GM20000 (cell line): Measurements from ENCODE around the gene HSD11B2.

Experiments
- DNase-seq: peaks from one replicate; pipeline ENCODE4 v3.0.0; 2012; ENCODE audit warnings: low spot score
- TF ChIP-seq, protein P1 (sequence below): IDR thresholded peaks from 2 replicates; pipeline ENCODE4 v1.5.1; 2012; ENCODE audit warnings: mild to moderate bottlenecking, control low read depth; ENCODE audit errors: extremely low read depth, missing control alignments

The HSD11B2 gene

DNA sequence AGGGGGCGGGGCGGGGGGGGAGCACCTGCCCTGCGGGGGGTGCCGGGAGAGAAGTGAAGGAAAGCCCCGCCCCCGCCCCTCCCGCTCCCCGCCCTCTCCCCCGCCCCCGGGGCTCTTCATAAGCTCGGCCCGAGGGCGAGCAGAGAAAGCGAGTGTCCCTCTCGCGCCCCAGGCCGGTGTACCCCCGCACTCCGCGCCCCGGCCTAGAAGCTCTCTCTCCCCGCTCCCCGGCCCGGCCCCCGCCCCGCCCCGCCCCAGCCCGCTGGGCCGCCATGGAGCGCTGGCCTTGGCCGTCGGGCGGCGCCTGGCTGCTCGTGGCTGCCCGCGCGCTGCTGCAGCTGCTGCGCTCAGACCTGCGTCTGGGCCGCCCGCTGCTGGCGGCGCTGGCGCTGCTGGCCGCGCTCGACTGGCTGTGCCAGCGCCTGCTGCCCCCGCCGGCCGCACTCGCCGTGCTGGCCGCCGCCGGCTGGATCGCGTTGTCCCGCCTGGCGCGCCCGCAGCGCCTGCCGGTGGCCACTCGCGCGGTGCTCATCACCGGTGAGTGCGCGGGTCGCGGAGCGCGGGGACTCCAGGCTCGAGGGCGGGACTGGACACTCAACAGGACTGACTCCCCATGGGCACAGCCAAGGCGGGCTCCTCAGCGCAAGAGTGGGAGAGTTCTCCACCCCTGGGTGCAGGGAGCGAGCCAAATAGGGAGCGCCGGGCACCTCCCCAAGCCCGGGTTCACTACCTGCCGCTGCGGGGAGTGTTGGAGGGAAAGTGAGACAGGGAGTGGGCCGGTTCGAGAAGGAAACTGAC lies at the start of gene HSD11B2:
Gene HSD11B2, plus strand, starts transcription at position 145 of the 798 bp plus-strand sequence. Its CDS starts 128 bp downstream, at position 273.
- TF ChIP-seq, protein P1, sequence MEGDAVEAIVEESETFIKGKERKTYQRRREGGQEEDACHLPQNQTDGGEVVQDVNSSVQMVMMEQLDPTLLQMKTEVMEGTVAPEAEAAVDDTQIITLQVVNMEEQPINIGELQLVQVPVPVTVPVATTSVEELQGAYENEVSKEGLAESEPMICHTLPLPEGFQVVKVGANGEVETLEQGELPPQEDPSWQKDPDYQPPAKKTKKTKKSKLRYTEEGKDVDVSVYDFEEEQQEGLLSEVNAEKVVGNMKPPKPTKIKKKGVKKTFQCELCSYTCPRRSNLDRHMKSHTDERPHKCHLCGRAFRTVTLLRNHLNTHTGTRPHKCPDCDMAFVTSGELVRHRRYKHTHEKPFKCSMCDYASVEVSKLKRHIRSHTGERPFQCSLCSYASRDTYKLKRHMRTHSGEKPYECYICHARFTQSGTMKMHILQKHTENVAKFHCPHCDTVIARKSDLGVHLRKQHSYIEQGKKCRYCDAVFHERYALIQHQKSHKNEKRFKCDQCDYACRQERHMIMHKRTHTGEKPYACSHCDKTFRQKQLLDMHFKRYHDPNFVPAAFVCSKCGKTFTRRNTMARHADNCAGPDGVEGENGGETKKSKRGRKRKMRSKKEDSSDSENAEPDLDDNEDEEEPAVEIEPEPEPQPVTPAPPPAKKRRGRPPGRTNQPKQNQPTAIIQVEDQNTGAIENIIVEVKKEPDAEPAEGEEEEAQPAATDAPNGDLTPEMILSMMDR, result no peak
- DNase-seq, result peak; percentile 73

DNA sequence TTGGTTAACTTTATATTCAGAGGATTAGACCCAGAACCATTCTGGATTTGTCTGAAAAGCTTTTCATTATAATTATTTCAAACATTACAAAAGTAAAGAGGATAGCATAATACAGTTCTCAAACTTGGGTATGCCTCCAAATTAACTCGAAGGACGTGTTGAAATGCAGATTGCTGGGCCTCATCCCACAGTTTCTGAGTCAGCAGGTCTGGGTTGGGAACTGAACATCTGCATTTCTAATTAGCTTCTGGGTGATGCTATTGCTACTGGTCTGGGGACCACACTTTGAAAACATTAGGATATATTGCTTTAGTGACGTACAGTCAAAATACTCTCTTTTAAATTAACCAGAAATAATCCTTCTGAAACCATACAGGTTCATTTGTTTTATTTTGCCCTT lies 47.6 kb upstream of the HSD11B2 start:
- TF ChIP-seq, protein P1, result no peak

DNA sequence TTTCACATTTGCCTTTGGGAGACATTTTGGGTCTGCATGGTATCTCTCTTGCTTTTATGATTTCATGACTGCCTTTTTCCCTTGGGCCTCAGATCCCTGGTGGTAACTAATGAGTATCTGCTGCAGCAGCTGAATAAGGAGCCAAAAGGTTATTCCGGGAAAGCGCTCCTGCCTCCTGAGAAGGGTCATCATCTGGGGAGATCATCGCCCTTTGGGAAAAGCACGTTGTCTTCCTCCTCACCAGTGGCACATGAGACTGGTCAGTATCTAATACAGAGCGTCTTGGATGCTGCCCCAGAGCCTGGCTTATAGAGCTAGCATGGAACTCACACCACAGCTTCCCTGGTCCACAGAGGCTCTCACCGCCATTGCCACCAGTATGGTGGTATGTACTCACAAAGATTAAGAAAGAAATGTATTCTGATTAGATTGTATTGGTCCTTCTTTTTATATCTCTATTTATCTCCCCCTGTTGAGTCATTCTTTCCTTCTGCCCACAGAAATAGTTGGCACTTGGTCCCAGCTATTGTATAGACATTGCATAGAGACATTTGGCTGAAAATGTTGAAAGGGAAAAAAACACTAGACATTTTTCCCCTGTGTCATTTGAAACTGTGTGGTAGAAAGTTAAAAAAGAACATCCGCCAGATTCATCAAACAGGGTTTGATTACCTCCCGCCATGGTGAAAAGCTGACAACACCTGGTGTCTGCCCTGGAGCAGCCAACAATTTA lies 46.0 kb upstream of the HSD11B2 start:
- TF ChIP-seq, protein P1, result no peak
- no peak for DNase-seq

More for the DNA sequence above, 47.6 kb upstream of the HSD11B2 start:
- no peak for DNase-seq

DNA sequence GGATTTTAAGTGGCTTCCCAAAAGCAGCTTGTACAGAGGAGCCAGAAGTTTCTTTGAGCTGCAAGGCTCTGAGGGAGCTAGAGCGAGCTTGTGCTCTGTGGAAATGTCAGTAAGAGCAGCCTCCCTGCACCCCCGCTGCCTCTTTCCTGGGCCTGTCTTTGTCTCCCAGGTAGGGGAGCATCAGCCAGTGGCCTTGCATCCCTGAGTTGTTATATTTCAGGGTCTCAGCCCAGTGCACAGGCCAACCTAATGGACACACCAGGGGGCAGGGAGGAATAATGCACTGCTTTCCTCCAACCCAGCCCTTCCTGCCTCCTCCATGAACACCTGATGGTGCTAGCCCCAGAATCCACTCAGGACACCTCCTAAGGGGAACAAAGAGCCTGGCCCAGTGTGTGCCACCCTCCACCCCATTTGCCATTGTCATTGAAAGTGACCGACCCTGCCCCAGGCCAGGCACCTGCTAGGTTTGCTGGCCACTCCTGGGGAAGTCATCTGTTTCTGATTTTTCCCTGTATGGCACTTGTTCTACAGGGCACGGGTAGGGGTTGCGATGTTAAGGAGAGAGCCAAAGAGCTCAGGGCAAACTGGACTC lies 44.0 kb upstream of the HSD11B2 start:
- DNase-seq, result no peak
- TF ChIP-seq, protein P1, result no peak

DNA sequence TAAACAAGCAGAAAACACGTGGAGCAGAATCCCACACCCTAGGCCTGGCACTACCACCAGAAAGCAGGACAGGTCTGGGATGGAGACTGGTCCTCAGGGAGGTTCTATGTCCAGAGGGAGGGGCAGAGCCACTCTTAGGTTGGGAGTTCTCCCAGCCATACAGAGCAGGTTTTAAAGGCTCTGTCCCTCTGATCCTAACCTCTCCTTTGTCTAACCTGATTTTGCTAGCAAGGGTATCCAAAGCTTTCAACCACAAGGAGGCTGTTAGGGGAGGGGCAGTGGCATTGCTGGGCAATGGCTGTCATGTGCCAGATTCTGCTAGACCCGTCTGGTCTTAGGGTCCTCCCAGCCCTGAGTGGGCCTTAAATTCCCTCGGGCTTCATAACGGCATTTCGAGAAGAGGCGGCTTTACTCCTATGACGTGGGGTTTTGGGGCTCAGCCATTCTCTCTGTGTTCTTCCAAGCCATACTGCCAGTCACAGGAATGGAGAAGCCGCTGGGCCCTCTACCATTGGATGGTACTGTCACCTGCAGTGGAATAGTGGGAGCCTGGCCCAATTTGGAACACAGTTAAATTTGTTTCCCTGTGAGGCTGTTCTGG lies 43.3 kb upstream of the HSD11B2 start:
- no peak for DNase-seq
- TF ChIP-seq, protein P1, result no peak

DNA sequence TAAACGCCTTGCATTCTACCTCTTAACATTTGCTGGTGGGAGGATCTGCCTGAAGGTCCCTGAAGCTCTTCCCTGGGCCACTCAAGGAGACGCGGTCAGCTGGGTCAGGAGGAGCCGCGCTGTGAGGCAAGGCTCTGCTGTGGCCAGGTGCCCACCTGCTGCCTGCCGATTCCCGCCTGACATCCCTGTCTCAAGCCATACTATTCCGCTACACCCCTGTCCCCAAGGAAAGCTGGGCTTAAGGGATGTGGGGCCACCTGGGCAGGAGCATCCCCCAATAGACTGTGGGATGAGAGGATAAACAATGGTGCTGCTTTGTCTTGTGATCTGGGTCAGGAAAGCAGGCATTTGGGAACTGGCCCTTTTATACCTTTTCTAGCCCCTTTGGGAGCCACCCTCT lies 42.7 kb upstream of the HSD11B2 start:
- TF ChIP-seq, protein P1, result no peak
- no peak for DNase-seq

DNA sequence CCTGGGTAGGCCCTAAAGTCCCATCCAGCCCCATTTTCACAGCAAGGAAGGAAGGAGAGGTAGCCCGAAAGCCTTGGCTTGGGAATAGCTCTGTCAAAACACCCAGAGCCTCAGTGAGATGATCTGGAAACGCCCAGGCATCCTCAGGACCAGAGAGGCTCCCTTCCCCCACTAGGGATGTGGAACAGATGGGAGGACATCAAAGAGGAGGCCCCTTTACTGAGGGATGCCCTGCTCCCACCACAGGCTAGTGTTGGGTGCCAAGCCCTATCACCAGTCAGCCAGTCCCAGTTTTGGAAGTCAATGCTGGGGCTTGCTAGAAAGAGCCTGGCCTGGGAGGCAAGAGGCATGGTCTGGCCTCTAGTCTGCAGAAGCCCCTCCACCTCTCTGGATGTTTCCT lies 42.3 kb upstream of the HSD11B2 start:
- TF ChIP-seq, protein P1, result no peak
- no peak for DNase-seq
